Thyroid gland (tissue), 4 donors: ENCODE results near the gene KHNYN.

Experiments
- CTCF ChIP-seq, 6 experiments: fragments of 200-600 bp in 3 of 6; fragments of 450-650 bp in 3 of 6; sonication (generic) in 3 of 6; IDR thresholded peaks; one replicate each; pipeline ENCODE4 v1.5.1; 2016 to 2019; ENCODE audit warnings: antibody characterized with exemption in 6 of 6, mild to moderate bottlenecking in 2 of 6, inconsistent platforms in 1 of 6, moderate library complexity in 1 of 6
- POLR2A ChIP-seq, 2 donors: fragments of 450-650 bp; IDR thresholded peaks; one replicate each; pipeline ENCODE4 v1.6.1; 2017; ENCODE audit warnings: antibody characterized with exemption in 2 of 2, mild to moderate bottlenecking in 2 of 2, moderate library complexity in 1 of 2

GRCh38 chr14:24431569-24432258 lies 2.0 kb downstream of the KHNYN start:
- peak; percentile 85 to 97 (median 90) for TF ChIP-seq CTCF (IDR thresholded peaks at IDR 0.05)
- peak in 1 of 2 donors; percentile 7 for TF ChIP-seq POLR2A (IDR thresholded peaks at IDR 0.05)
